Liver (tissue), 3 donors: ENCODE results near the gene AGPAT1.

Source experiments
- ATF3 ChIP-seq: IDR thresholded peaks from 2 replicates; pipeline ENCODE4 v1.6.1; 2016; ENCODE audit warnings: antibody characterized with exemption
- CTCF ChIP-seq: fragments of 150-350 bp; IDR thresholded peaks from 2 replicates; pipeline ENCODE4 v1.5.1; 2017; ENCODE audit warnings: improper control_type of control experiment, low read depth, low read length; ENCODE audit not compliant: missing input control
- GABPA ChIP-seq, 2 donors: IDR thresholded peaks in 1 of 2; conservative IDR thresholded peaks in 1 of 2; 2 replicates each; pipeline ENCODE4 v1.6.1; 2016; ENCODE audit warnings: antibody characterized with exemption in 2 of 2, mild to moderate bottlenecking in 1 of 2, moderate library complexity in 1 of 2
- MAX ChIP-seq: IDR thresholded peaks from 2 replicates; pipeline ENCODE4 v1.6.1; 2016; ENCODE audit warnings: antibody characterized with exemption
- RAD21 ChIP-seq, 2 donors: IDR thresholded peaks; 2 replicates each; pipeline ENCODE4 v1.6.1; 2016; ENCODE audit warnings: antibody characterized with exemption in 2 of 2, mild to moderate bottlenecking in 2 of 2
- RXRA ChIP-seq, 2 donors: IDR thresholded peaks; 2 replicates each; pipeline ENCODE4 v1.6.1; 2017 to 2018; ENCODE audit warnings: antibody characterized with exemption in 2 of 2, mild to moderate bottlenecking in 1 of 2
- SP1 ChIP-seq: IDR thresholded peaks from 2 replicates; pipeline ENCODE4 v1.6.1; 2018; ENCODE audit warnings: antibody characterized with exemption, mild to moderate bottlenecking
- TAF1 ChIP-seq: conservative IDR thresholded peaks from 2 replicates; pipeline ENCODE4 v1.6.1; 2016; ENCODE audit warnings: antibody characterized with exemption, mild to moderate bottlenecking
- donor health status: healthy.
- donor health status: healthy.

- TF ChIP-seq CTCF: no peak
- TF ChIP-seq TAF1: no peak
- TF ChIP-seq MAX: no peak
- TF ChIP-seq RAD21 (IDR thresholded peaks at IDR 0.05): no peak
- no peak for TF ChIP-seq RXRA (IDR thresholded peaks at IDR 0.05)
- TF ChIP-seq GABPA (IDR thresholded peaks at IDR 0.05 in 1 of 2, conservative IDR thresholded peaks at IDR 0.05 in 1 of 2): no peak
- no peak for TF ChIP-seq SP1
- TF ChIP-seq ATF3: no peak
Observed at GRCh38 chr6:32129297-32130088, 46.4 kb downstream of the AGPAT1 start.
